Activated naive CD4-positive, alpha-beta T cell treated with anti-CD3 and anti-CD28 coated beads, Interleukin-2, amount 50 U/mL, for 24 hours (primary cell): ENCODE data around the gene FAF2.

Experiments
- H3K27ac Mint-ChIP-seq: one replicate; pipeline ENCODE4 v1.8.0; 2021; ENCODE audit warnings: mild to moderate bottlenecking, mixed read lengths
- H3K27me3 Mint-ChIP-seq: one replicate; pipeline ENCODE4 v1.8.0; 2021; ENCODE audit warnings: mixed read lengths
- H3K36me3 Mint-ChIP-seq: one replicate; pipeline ENCODE4 v1.8.0; 2021; ENCODE audit warnings: mixed read lengths
- H3K4me1 Mint-ChIP-seq: one replicate; pipeline ENCODE4 v1.8.0; 2021; ENCODE audit warnings: mixed read lengths
- H3K4me3 Mint-ChIP-seq: one replicate; pipeline ENCODE4 v1.8.0; 2021; ENCODE audit warnings: mild to moderate bottlenecking, mixed read lengths
- H3K9me3 Mint-ChIP-seq: one replicate; pipeline ENCODE4 v1.8.0; 2021; ENCODE audit warnings: mixed read lengths

The FAF2 gene

DNA sequence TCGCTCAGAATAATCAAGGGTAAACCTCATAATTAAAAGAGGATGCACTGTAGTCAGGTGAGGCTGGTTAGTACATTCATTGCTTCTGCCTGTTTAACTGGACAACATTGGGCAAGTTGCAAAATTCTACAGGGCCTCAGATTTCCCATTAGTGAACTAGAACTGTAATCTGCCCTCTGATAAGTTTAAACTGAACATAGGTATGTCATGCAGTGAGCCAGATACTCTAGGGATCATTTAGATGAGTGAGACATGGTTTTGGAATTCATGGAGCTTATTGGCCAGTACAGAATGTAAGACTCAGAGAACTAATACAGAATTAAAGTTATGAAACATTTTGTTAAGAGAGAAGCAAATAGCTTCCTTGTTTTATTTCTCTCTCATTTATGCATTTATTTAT, 53.1 kb downstream of the FAF2 start:
- H3K36me3 Mint-ChIP-seq, result peaks cover 19% of the 10 kb centered on the region
- no peaks in the 10 kb centered on the region for H3K27me3 Mint-ChIP-seq
- no peaks in the 10 kb centered on the region for H3K4me1 Mint-ChIP-seq
- H3K27ac Mint-ChIP-seq, result no peak overlapping the region
- H3K4me3 Mint-ChIP-seq, result no peak overlapping the region
- H3K9me3 Mint-ChIP-seq, result no peaks in the 10 kb centered on the region

DNA sequence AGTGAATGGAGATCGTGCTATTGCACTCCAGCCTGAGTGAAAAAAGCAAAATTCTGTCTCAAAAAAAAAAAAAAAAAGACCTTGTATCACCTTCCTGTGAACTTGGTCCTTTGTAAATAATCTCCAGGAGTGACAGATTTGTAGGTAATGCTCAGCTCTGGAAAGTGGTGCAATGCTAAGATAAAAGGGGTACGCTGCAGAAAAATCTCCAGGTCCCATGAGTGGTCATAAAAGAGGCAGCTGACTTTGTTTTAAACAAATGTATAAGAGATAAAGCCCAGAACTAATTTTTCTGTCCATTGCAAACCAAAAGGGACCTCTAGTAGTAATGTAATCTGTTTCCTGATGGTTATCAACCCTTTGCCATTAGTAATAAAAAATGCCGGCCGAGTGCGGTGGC, 55.3 kb downstream of the FAF2 start:
- no peak overlapping the region for H3K27ac Mint-ChIP-seq
- H3K4me3 Mint-ChIP-seq, result no peak overlapping the region
- H3K4me1 Mint-ChIP-seq, result no peaks in the 10 kb centered on the region
- no peaks in the 10 kb centered on the region for H3K9me3 Mint-ChIP-seq
- H3K36me3 Mint-ChIP-seq, result peaks cover 19% of the 10 kb centered on the region
- no peaks in the 10 kb centered on the region for H3K27me3 Mint-ChIP-seq

DNA sequence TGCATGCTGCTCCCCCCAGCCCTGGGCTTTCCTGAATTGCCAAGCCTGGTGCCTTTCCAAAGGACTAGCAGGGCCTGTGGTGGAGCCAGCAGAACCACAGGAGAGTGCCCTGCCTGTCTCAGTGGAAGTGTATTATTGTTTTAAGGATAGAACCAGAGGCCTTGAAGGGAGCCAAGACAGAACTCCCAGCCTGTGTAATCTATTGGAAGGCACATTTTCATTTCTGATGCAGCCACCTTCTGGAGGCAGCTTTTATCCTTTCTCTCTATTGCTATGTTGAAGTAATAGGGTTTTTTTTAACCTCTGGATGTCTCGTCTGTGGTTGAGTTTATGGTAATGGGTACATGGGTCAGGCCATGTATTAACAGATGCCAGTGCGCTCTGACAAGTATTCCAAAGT, 59.7 kb downstream of the FAF2 start:
- H3K4me1 Mint-ChIP-seq, result peaks cover 4% of the 10 kb centered on the region
- H3K27me3 Mint-ChIP-seq, result no peaks in the 10 kb centered on the region
- peaks cover 12% of the 10 kb centered on the region for H3K36me3 Mint-ChIP-seq
- peak overlapping the region; percentile 55 for H3K27ac Mint-ChIP-seq
- no peak overlapping the region for H3K4me3 Mint-ChIP-seq
- no peaks in the 10 kb centered on the region for H3K9me3 Mint-ChIP-seq

DNA sequence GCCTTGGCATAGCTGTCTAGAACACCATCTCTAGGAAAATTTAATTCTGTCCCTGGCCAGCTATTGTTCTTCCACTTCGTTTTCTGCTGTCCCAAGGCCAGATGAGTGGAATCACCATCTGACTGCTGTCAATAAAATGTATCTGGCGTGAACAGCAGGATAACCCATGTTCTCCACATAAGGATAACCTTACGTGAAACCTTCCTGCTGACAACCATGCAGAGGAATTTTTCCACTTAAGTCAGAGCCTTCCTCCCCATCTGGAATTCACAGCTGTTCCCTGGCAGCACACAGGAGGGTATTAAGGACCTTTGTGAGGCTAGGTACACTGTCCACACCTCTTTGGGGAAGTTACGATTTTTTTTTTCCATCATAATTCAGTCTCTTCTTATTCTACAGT, 60.4 kb downstream of the FAF2 start:
- Mint-ChIP-seq H3K27ac (no peak overlapping the region), H3K27me3 (no peaks in the 10 kb centered on the region), H3K4me1 (peaks cover 4% of the 10 kb centered on the region), H3K4me3 (no peak overlapping the region), H3K36me3 (peaks cover 12% of the 10 kb centered on the region), H3K9me3 (no peaks in the 10 kb centered on the region)

DNA sequence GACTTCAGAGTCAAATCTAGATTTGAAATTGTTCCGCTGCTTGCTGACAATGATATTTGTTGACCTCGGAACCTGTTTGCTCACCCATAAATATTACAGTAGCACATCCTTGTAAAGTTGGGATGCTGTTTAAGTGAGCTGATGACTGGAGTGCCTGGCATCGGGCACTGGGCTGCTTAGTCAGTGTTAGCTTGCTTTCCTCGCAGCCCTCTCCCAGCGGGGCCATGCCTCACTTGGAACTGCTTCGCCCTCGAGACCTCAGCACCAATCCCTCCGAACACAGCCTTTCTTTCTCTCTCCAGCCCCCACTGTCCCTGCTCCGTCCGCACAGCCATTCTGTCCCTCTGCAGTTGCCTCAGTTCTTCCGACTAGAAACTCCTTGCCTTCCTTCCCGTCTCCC, 65.6 kb downstream of the FAF2 start:
- Mint-ChIP-seq H3K4me1 (peaks cover 17% of the 10 kb centered on the region), H3K4me3 (no peak overlapping the region), H3K36me3 (no peaks in the 10 kb centered on the region), H3K9me3 (no peaks in the 10 kb centered on the region), H3K27me3 (no peaks in the 10 kb centered on the region), H3K27ac (peak overlapping the region; percentile 21)

DNA sequence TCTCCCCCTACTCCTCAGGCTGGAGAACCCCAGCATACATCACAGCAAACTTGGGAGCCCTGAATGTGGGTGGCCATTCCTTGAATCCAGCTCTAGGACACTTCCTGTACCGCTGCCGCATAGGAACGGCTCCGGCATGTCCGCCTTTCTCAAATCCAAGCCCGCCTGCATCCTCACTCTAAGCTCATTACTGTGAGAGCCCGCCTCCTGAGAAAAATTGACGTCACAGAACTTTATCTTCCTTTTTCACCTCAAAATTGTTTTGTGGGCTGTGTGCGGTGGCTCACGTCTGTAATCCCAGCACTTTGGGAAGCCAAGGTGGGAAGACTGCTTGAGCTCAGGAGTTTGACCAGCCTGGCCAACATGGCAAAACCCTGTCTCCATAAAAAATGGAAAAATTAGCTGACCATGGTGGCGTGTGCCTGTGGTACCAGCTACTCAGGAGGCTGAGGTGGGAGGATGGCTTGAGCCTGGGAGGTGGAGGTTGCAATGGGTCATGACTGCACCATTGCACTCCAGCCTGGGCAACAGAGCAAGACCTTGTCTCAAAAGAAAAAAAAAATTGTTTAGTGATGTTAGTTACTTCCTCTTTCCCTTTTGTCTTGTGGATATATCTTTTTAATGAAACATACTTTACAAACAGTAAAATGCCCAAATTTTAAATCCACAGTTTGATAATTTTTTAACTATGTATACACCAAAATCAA, 66.2 kb downstream of the FAF2 start:
- Mint-ChIP-seq H3K4me3 (no peak overlapping the region), H3K27ac (peak overlapping the region; percentile 21)

DNA sequence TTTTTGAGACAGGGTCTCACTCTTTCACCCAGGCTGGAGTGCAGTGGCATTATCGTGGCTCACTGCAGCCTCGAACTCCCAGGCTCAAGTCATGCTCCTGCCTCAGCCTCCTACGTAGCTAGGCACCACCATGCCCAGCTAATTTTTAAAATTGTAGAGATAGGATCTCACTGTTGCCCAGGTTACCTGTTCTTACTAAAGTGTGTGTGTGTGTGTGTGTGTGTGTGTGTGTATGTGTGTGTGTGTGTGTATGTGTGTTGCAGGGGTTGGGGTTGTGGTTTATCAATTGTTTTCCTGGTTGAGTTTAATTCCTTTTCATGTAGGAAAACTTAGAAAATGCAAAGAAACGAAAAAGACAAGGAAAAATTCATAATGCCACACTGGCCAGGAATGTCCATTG, 67.2 kb downstream of the FAF2 start:
- Mint-ChIP-seq H3K9me3 (no peaks in the 10 kb centered on the region), H3K36me3 (no peaks in the 10 kb centered on the region), H3K27me3 (no peaks in the 10 kb centered on the region), H3K4me1 (peaks cover 13% of the 10 kb centered on the region), H3K27ac (no peak overlapping the region), H3K4me3 (no peak overlapping the region)

More for the DNA sequence above, 66.2 kb downstream of the FAF2 start:
- Mint-ChIP-seq H3K27me3 (no peaks in the 10 kb centered on the region), H3K4me1 (peaks cover 17% of the 10 kb centered on the region), H3K36me3 (no peaks in the 10 kb centered on the region), H3K9me3 (no peaks in the 10 kb centered on the region)

DNA sequence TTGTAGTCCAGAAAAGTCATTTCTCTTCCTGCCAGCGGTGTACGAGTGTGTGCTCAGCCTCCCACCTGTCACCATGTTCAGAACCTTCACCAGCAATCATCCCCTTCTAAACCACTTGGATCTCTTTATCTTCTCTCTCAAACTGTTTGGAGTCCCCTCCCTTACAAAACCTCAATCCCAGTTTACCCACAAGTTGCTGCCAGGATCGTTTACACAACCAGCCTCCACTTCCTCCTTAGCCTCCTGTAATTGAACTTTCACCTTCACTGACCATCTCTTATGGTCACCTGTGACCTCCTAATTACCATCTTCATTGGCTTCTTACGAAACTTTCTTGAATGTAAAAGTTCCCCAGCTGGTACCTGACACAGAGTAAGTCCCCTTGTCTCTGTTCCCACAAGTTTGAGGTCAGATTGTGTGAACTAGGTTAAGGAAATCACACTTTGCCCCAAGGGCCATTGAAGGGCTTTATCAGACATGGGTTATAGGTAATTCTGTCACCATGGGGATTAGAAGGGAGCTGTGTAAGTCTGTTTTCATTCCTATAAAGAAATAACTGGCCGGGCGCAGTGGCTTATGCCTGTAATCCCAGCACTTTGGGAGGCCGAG, 69.0 kb downstream of the FAF2 start:
- no peak overlapping the region for H3K27ac Mint-ChIP-seq
- no peak overlapping the region for H3K4me3 Mint-ChIP-seq

DNA sequence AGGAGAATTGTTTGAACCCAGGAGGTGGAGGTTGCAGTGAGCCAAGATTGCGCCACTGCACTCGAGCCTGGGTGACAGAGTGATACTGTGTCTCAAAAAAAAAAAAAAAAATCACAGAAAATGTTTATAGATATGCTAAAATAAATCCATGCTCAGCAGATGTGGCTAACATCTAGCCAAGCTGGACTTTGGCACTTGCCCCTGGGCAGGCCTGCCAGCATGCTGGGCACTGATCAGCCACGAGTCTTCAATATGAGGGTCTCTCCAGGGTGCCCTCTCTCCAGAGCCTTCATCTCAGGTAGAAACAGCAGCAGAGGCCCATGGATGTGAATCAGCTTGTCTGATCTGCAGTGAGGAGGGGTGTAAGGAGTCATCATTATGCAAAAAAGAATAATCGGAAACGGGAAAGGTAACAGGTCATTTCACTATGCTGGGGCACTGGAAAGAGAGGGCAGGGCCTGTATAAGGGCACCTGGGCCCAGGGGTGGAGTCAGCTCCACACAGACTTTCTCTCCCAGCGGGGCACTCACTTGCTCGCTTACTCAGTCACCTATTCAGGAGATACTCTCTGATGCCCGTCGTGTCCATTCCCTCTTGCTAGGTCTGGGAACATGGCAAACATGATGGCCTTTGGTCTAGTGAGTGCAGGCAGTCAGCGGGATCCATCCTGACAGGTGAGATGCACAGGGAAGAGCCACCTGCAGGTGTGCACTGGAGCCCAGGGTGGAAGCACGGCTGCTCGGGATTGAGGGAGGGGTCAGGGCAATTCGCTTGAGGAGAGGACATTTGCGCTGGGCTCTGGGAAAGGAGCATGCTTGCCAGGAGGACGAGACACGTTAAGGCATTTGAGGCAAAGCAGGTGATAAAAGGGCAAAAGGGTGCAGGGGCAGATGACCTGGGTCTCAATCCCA, 71.9 kb downstream of the FAF2 start:
- Mint-ChIP-seq H3K4me3 (no peak overlapping the region), H3K27me3 (no peaks in the 10 kb centered on the region), H3K27ac (no peak overlapping the region), H3K9me3 (no peaks in the 10 kb centered on the region), H3K36me3 (no peaks in the 10 kb centered on the region), H3K4me1 (peaks cover 20% of the 10 kb centered on the region)

More for the DNA sequence above, 69.0 kb downstream of the FAF2 start:
- no peaks in the 10 kb centered on the region for H3K9me3 Mint-ChIP-seq
- H3K27me3 Mint-ChIP-seq, result no peaks in the 10 kb centered on the region
- H3K4me1 Mint-ChIP-seq, result peaks cover 18% of the 10 kb centered on the region
- no peaks in the 10 kb centered on the region for H3K36me3 Mint-ChIP-seq

DNA sequence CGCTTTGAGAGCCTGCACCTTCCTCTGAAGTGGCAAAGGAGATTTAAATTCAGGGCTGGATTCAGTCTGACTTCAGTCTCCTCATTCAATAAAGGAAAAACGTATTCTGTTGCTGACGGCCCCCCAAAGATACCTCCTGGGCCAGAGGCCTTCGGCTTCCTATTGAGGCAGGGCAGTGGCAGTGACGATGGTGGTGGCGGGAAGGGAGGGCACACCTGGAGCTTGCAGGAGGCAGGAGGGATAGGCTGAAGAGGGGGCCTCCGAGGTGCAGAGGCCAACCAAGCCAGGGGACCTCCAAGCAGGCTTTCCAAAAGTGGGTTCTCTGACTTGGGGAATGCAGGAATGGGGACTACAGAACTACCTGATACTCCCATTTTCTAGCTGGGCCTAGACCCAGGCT, 73.1 kb downstream of the FAF2 start:
- H3K4me3 Mint-ChIP-seq, result no peak overlapping the region
- H3K9me3 Mint-ChIP-seq, result no peaks in the 10 kb centered on the region
- peaks cover 20% of the 10 kb centered on the region for H3K4me1 Mint-ChIP-seq
- H3K27me3 Mint-ChIP-seq, result no peaks in the 10 kb centered on the region
- H3K27ac Mint-ChIP-seq, result no peak overlapping the region
- H3K36me3 Mint-ChIP-seq, result no peaks in the 10 kb centered on the region

DNA sequence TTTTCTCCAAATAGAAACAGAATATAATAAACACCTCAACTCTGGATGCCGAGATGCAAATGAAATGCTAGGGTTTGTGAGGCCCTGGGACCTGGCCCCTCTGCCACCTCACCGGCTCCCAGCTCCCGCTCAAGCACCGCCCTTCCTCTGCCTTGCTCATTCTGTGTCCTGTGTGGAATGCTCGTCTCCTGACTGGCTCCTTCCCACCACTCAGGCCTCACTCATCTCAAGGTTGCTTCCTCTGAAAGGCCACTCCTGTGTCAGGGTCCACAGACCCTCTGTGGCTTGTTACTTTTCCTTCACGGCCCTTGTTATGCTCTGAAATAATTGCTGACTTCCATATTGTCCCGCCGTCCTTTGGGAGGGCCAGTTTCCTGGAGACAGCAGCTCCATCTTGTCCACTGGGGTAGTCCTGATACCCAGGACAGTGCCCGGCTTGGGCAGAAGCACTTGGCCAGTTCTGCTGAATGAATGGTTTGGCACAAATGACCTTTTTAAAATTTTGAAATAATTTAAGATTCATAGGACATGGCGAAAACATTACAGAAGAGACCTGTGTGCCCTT, 73.6 kb downstream of the FAF2 start:
- Mint-ChIP-seq H3K27ac (peak overlapping the region; percentile 30), H3K4me3 (no peak overlapping the region), H3K27me3 (no peaks in the 10 kb centered on the region), H3K4me1 (peaks cover 19% of the 10 kb centered on the region), H3K9me3 (no peaks in the 10 kb centered on the region), H3K36me3 (no peaks in the 10 kb centered on the region)

DNA sequence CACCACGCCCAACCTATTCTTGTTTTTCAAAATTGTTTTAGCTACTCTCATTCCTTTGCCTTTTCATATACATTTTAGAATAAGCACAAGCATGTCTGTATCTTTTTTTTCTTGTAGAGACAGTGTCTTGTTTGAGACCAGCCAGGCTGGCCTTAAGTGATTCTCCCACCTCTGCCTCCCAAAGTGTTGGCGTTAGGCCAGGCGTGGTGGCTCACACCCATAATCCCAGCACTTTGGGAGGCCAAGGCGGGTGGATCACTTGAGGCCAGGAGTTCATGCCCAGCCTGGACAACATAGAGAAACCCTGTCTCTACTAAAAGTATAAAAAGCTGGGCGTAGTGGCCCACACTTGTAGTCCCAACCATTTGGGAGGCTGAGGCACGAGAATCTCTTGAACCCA, 76.0 kb downstream of the FAF2 start:
- no peaks in the 10 kb centered on the region for H3K9me3 Mint-ChIP-seq
- peaks cover 19% of the 10 kb centered on the region for H3K4me1 Mint-ChIP-seq
- no peak overlapping the region for H3K4me3 Mint-ChIP-seq
- no peaks in the 10 kb centered on the region for H3K27me3 Mint-ChIP-seq
- H3K36me3 Mint-ChIP-seq, result peaks cover 4% of the 10 kb centered on the region
- H3K27ac Mint-ChIP-seq, result no peak overlapping the region

DNA sequence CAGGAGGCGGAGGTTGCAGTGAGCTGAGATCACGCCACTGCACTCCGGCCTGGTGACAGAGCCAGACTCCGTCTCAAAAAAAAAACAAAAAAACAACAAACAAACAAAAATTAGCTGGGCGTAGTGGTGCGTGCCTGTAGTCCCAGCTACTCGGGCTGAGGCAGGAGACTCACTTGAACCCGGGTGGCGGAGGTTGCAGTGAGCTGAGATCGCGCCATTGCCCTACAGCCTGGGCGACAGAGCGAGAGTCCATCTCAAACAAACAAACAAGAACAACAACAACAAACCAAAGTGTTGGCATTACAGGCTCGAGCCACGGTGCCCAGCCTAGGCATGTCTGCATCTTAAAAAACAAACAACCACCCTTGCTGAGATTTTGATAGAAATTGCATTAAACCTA, 76.8 kb downstream of the FAF2 start:
- Mint-ChIP-seq H3K4me3 (no peak overlapping the region), H3K36me3 (peaks cover 4% of the 10 kb centered on the region), H3K4me1 (peaks cover 25% of the 10 kb centered on the region), H3K9me3 (no peaks in the 10 kb centered on the region), H3K27me3 (no peaks in the 10 kb centered on the region), H3K27ac (no peak overlapping the region)

DNA sequence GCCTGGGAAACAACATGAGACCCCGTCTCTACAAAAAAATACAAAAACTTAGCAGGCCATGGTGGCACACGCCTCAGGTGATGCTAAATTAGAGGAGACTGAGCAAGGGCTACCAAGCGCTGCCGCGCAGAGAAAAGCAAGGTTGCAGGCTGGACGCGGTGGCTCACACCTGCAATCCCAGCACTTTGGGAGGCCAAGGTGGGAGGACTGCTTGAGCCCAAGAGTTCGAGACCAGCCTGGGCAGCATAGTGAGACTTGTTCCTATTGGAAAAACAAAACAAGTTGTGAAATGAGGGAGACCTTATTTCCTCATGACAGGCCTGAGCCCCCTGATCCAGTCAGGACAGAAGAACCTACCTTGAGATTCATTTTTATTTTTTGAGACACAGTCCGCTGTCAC, 77.5 kb downstream of the FAF2 start:
- peaks cover 4% of the 10 kb centered on the region for H3K36me3 Mint-ChIP-seq
- no peaks in the 10 kb centered on the region for H3K9me3 Mint-ChIP-seq
- H3K4me3 Mint-ChIP-seq, result no peak overlapping the region
- peaks cover 25% of the 10 kb centered on the region for H3K4me1 Mint-ChIP-seq
- no peak overlapping the region for H3K27ac Mint-ChIP-seq
- H3K27me3 Mint-ChIP-seq, result no peaks in the 10 kb centered on the region

DNA sequence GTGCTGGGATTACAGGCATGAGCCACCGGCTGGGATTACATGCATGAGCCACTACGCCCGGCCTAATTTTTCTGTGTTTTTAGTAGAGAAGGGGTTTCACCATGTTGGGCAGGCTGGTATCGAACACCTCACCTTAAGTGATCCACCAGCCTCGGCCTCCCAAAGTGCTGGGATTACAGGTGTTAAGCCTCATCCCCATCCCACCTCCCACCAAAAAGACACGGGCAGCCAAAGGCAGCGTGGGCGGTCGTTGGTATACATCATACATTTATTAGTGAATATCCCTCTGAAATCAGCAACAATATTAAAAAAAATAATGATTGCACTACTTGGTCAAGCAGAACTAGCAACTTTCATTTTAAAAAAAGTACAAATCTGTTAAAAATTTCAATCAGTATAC, 78.3 kb downstream of the FAF2 start:
- Mint-ChIP-seq H3K36me3 (peaks cover 6% of the 10 kb centered on the region), H3K27ac (no peak overlapping the region), H3K4me3 (no peak overlapping the region), H3K9me3 (no peaks in the 10 kb centered on the region), H3K4me1 (peaks cover 31% of the 10 kb centered on the region), H3K27me3 (no peaks in the 10 kb centered on the region)
